Measurements from ENCODE around the gene ALK. TPM values are rescaled to one million over a fixed set of nuclear protein-coding genes. Genes with fewer than 3 reads are reported as not detected.

ALK gene
- total RNA-seq, 1 donor, result under 0.01 TPM

- H3K4me3 ChIP-seq (ENCODE audit: insufficient read depth, low read length), result no peak overlapping the region
- H3K36me3 ChIP-seq (ENCODE audit: insufficient read depth, low read length), result no peaks in the 10 kb centered on the region
- no peak overlapping the region for H3K4me2 ChIP-seq (ENCODE audit: insufficient read depth, low read length)
- no peaks in the 10 kb centered on the region for H3K27me3 ChIP-seq (ENCODE audit: insufficient read depth, low read length)
- no peak for DNase-seq (ENCODE audit: insufficient read length, low spot score, missing footprints)
- H3K4me1 ChIP-seq (ENCODE audit: insufficient read depth, low read length), result no peaks in the 10 kb centered on the region
- H3K79me2 ChIP-seq (ENCODE audit: insufficient read depth, low read length), result no peaks in the 10 kb centered on the region
- no peak for TF ChIP-seq CTCF (IDR thresholded peaks at IDR 0.05; ENCODE audit: extremely low read depth, low read depth, low read length)
- no peaks in the 10 kb centered on the region for H3K9me3 ChIP-seq (ENCODE audit: low read depth, low read length)
- no peak overlapping the region for H3K27ac ChIP-seq (ENCODE audit: low read depth, low read length)
- no peaks in the 10 kb centered on the region for H4K20me1 ChIP-seq (ENCODE audit: insufficient read depth, low read length)
- no peak overlapping the region for H2AFZ ChIP-seq (ENCODE audit: low read length)
Observed at GRCh38 chr2:29865512-29865911, 55.9 kb downstream of the ALK start.

GRCh38 chr2:29864988-29865387, 56.4 kb downstream of the ALK start:
- Histone ChIP-seq H3K4me1 (ENCODE audit: insufficient read depth, low read length) (no peaks in the 10 kb centered on the region), H3K9me3 (ENCODE audit: low read depth, low read length) (no peaks in the 10 kb centered on the region), H4K20me1 (ENCODE audit: insufficient read depth, low read length) (no peaks in the 10 kb centered on the region), H3K36me3 (ENCODE audit: insufficient read depth, low read length) (no peaks in the 10 kb centered on the region), H2AFZ (ENCODE audit: low read length) (no peak overlapping the region), H3K27ac (ENCODE audit: low read depth, low read length) (no peak overlapping the region), H3K4me3 (ENCODE audit: insufficient read depth, low read length) (no peak overlapping the region), H3K4me2 (ENCODE audit: insufficient read depth, low read length) (no peak overlapping the region), H3K27me3 (ENCODE audit: insufficient read depth, low read length) (no peaks in the 10 kb centered on the region), H3K79me2 (ENCODE audit: insufficient read depth, low read length) (no peaks in the 10 kb centered on the region)
- no peak for DNase-seq (ENCODE audit: insufficient read length, low spot score, missing footprints)
- TF ChIP-seq CTCF (IDR thresholded peaks at IDR 0.05; ENCODE audit: extremely low read depth, low read depth, low read length), result no peak

GRCh38 chr2:29855924-29856639, 65.3 kb downstream of the ALK start:
- Histone ChIP-seq H3K27me3 (ENCODE audit: insufficient read depth, low read length) (no peaks in the 10 kb centered on the region), H2AFZ (ENCODE audit: low read length) (no peak overlapping the region), H3K4me3 (ENCODE audit: insufficient read depth, low read length) (no peak overlapping the region), H3K27ac (ENCODE audit: low read depth, low read length) (no peak overlapping the region), H3K4me2 (ENCODE audit: insufficient read depth, low read length) (no peak overlapping the region), H3K9me3 (ENCODE audit: low read depth, low read length) (no peaks in the 10 kb centered on the region), H4K20me1 (ENCODE audit: insufficient read depth, low read length) (no peaks in the 10 kb centered on the region), H3K4me1 (ENCODE audit: insufficient read depth, low read length) (no peaks in the 10 kb centered on the region), H3K36me3 (ENCODE audit: insufficient read depth, low read length) (no peaks in the 10 kb centered on the region), H3K79me2 (ENCODE audit: insufficient read depth, low read length) (no peaks in the 10 kb centered on the region)
- DNase-seq (ENCODE audit: insufficient read length, low spot score, missing footprints), result no peak
- TF ChIP-seq CTCF (IDR thresholded peaks at IDR 0.05; ENCODE audit: extremely low read depth, low read depth, low read length), result no peak

GRCh38 chr2:29850794-29851193, 70.6 kb downstream of the ALK start:
- peak; percentile 15 for DNase-seq (ENCODE audit: insufficient read length, low spot score, missing footprints)
- Histone ChIP-seq H3K79me2 (ENCODE audit: insufficient read depth, low read length) (no peaks in the 10 kb centered on the region), H3K4me2 (ENCODE audit: insufficient read depth, low read length) (no peak overlapping the region), H3K9me3 (ENCODE audit: low read depth, low read length) (no peaks in the 10 kb centered on the region), H4K20me1 (ENCODE audit: insufficient read depth, low read length) (no peaks in the 10 kb centered on the region), H3K4me3 (ENCODE audit: insufficient read depth, low read length) (no peak overlapping the region), H3K27me3 (ENCODE audit: insufficient read depth, low read length) (peaks cover 3% of the 10 kb centered on the region), H3K36me3 (ENCODE audit: insufficient read depth, low read length) (no peaks in the 10 kb centered on the region), H2AFZ (ENCODE audit: low read length) (no peak overlapping the region), H3K27ac (ENCODE audit: low read depth, low read length) (no peak overlapping the region), H3K4me1 (ENCODE audit: insufficient read depth, low read length) (no peaks in the 10 kb centered on the region)
- TF ChIP-seq CTCF (IDR thresholded peaks at IDR 0.05; ENCODE audit: extremely low read depth, low read depth, low read length), result no peak

All from osteoblast (primary cell).